HG02852 (cell line): ENCODE measurements around the gene EPB41L4B.
"Not testable (repeated sequence)": the region's sequence is repeated elsewhere in the genome, so short reads cannot be mapped to it uniquely, and the experiment has no call there.

Source experiments
- ATAC-seq: cut with Tn5 transposase; IDR thresholded peaks from one replicate; pipeline ENCODE4 v1.9.1; 2021; ENCODE audit warnings: mild to moderate bottlenecking, moderate library complexity; ENCODE audit not compliant: unreplicated experiment

The EPB41L4B gene

GRCh38 chr9:109126671-109127070 lies 194.2 kb downstream of the EPB41L4B start:
- not testable (repeated sequence) for ATAC-seq

- no peak for ATAC-seq
These were observed 196.7 kb downstream of the EPB41L4B start for GRCh38 chr9:109124121-109124520.

DNA sequence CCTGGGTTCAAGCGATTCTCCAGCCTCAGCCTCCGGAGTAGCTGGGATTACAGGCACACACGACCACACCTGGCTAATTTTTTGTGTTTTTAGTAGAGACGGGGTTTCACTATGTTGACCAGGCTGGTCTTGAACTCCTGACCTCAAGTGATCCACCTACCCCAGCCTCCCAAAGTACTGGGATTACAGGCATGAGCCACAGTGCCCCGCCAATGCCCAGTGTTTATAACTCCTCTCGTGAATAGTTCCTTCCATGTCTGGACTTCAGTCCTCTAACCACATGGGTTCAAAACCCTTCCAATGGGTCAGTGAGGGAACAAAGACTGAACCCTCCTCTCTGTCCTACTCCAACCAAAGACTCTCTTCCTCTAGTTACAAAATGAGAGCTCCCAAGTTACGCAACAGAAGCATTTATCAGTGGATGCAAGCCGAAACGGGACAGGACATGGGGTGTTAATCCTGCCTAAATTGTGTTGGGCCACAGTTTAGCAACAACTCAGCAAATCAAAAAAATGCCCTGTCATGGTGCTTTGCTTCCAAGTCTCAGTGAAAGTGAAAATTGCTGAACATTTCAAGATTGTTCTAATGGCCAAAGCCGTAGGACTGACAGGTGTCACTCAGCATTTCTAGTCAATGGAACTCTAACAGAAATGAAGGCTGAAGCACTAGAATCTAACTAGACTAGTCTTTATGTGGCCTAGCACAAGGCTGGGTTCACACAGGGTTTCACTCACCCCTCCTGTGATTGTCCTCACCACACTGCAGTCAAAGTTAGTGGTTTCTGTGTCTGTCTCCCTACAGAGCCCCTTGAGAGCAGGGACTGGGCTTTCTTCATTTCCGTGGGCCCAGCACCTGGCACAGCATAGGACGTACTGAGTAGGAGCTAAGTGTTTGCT lies 197.9 kb downstream of the EPB41L4B start:
- ATAC-seq: peak; percentile 19
